K562 (cell line): Measurements from ENCODE around the gene ABCB10. TPM values are rescaled to one million over a fixed set of nuclear protein-coding genes. Genes with fewer than 3 reads are reported as not detected.
A peak's percentile ranks its signal among the peaks of the same experiment; 100 is the strongest.

Experiments used
- ATAC-seq: fragments of 200-7000 bp; cut with Tn5 transposase; 3 replicates; pipeline ENCODE4 v1.9.1; 2020; ENCODE audit warnings: moderate library complexity
- BruUV-seq: library from RNA; stranded (reverse); fragments of 400-500 nt; replicated peaks from 2 replicates; lab custom pipeline; 2021; lab: Mats Ljungman, UMichigan
- CTCF ChIA-PET: fragments of 300-600 bp; formaldehyde crosslinking; extraction: SDS; loops from one replicate; lab custom pipeline; 2021; ENCODE audit warnings: low intra/inter-chr PET ratio; lab: Yijun Ruan, JAX
- POLR2A ChIA-PET: fragments of 300-600, 350-650 bp; sonication (Branson Sonifier 250); formaldehyde crosslinking; extraction: SDS; loops from one replicate; lab custom pipeline; 2021; ENCODE audit warnings: antibody characterized with exemption, inconsistent platforms; lab: Yijun Ruan, JAX
- DNase-seq, 4 experiments: peaks; one replicate each; pipeline versions ENCODE4 v3.0.0 to v3.0.0-alpha.2; 2011 to 2018; ENCODE audit warnings: low spot score in 3 of 4, mixed read lengths in 3 of 4; ENCODE audit errors: extremely low read depth in 1 of 4
- FAIRE-seq: peaks from 2 replicates; lab custom pipeline; 2011; peaks lifted over from hg19 to GRCh38; lab: Jason Lieb, UNC
- H2AFZ ChIP-seq: 2 replicates; pipeline ENCODE4 v1.6.0; 2011; ENCODE audit warnings: low read depth, low read length, control low read depth, inconsistent platforms
- H3K27ac ChIP-seq: fragments of 200-600 bp; 3 replicates; pipeline ENCODE4 v1.8.0; 2011; ENCODE audit warnings: low read depth, mild to moderate bottlenecking, control low read depth, inconsistent platforms, low read length, moderate library complexity, mixed read lengths; ENCODE audit errors: extremely low read depth
- H3K27me3 ChIP-seq, 2 experiments: fragments of 300-600 bp in 1 of 2; 2 replicates in 1 of 2; 3 replicates in 1 of 2; pipeline versions ENCODE4 v1.6.0 to v1.8.0; 2011; ENCODE audit warnings: inconsistent platforms in 2 of 2, low read length in 2 of 2, mild to moderate bottlenecking in 1 of 2, mixed read lengths in 1 of 2, moderate library complexity in 1 of 2; ENCODE audit not compliant: control insufficient read depth in 2 of 2, insufficient read depth in 2 of 2
- H3K36me3 ChIP-seq: fragments of 300-600 bp; 3 replicates; pipeline ENCODE4 v1.8.0; 2011; ENCODE audit warnings: mild to moderate bottlenecking, low read length, inconsistent platforms; ENCODE audit not compliant: control insufficient read depth, insufficient read depth
- H3K4me1 ChIP-seq, 2 experiments: fragments of 200-600 bp in 1 of 2; replicated peaks in 1 of 2; 2 replicates in 1 of 2; 3 replicates in 1 of 2; pipeline versions ENCODE4 v1.5.1 to v1.8.0; 2011; ENCODE audit warnings: inconsistent platforms in 2 of 2, low read length in 2 of 2, mild to moderate bottlenecking in 1 of 2, mixed read lengths in 1 of 2, moderate library complexity in 1 of 2; ENCODE audit not compliant: control insufficient read depth in 2 of 2, insufficient read depth in 2 of 2
- H3K4me2 ChIP-seq: 2 replicates; pipeline ENCODE4 v1.6.1; 2011; ENCODE audit warnings: low read length, control low read depth, inconsistent platforms, mixed read lengths; ENCODE audit not compliant: insufficient read depth
- H3K4me3 ChIP-seq: fragments of 200-600 bp; sonication (generic), shearing (Covaris generic); 2 replicates; pipeline ENCODE4 v1.5.1; 2016; ENCODE audit warnings: control low read depth, inconsistent platforms
- H3K79me2 ChIP-seq: fragments of 200-600 bp; 3 replicates; pipeline ENCODE4 v1.8.0; 2011; ENCODE audit warnings: low read length, inconsistent platforms; ENCODE audit not compliant: control insufficient read depth, insufficient read depth
- H3K9ac ChIP-seq, 2 experiments: 2 replicates each; pipeline versions ENCODE4 v1.6.0 to v1.6.1; 2011; ENCODE audit warnings: low read depth in 2 of 2, low read length in 2 of 2, control low read depth in 1 of 2, inconsistent platforms in 1 of 2, mild to moderate bottlenecking in 1 of 2, mixed read lengths in 1 of 2; ENCODE audit not compliant: insufficient read depth in 1 of 2
- H3K9me1 ChIP-seq: one replicate; pipeline ENCODE4 v1.6.0; 2011; ENCODE audit warnings: inconsistent platforms, mild to moderate bottlenecking, low read length, moderate library complexity; ENCODE audit not compliant: control insufficient read depth, insufficient read depth
- H3K9me3 ChIP-seq: replicated peaks from 2 replicates; pipeline ENCODE4 v1.5.1; 2011; ENCODE audit warnings: low read depth, low read length, inconsistent platforms; ENCODE audit not compliant: control insufficient read depth, insufficient read depth
- H4K20me1 ChIP-seq: replicated peaks from 2 replicates; pipeline ENCODE4 v1.6.1; 2011; ENCODE audit warnings: low read length, inconsistent platforms, mixed read lengths; ENCODE audit not compliant: control insufficient read depth, insufficient read depth
- ARID3A ChIP-seq: IDR thresholded peaks from 2 replicates; pipeline ENCODE4 v1.6.1; 2012; ENCODE audit warnings: low read depth, low read length, improper control_type of control experiment, borderline replicate concordance
- CEBPB ChIP-seq: fragments of 450-650 bp; IDR thresholded peaks from 2 replicates; pipeline ENCODE4 v1.6.1; 2016; ENCODE audit warnings: missing genetic modification characterization, missing compliant biosample characterization
- CGGBP1 ChIP-seq: fragments of 250-450 bp; sonication (Bioruptor Pico); IDR thresholded peaks from 2 replicates; pipeline ENCODE4 v1.9.0; 2021; ENCODE audit warnings: mild to moderate bottlenecking
- CREBBP ChIP-seq: IDR thresholded peaks from one replicate; pipeline ENCODE4 v1.6.1; 2012; ENCODE audit warnings: low read depth, mild to moderate bottlenecking, control low read depth, inconsistent platforms, low read length
- CTCF ChIP-seq, 3 experiments: IDR thresholded peaks in 2 of 3; conservative IDR thresholded peaks in 1 of 3; 2 replicates each; pipeline ENCODE4 v1.5.1; 2011 to 2012; ENCODE audit warnings: low read length in 3 of 3, mild to moderate bottlenecking in 3 of 3, control low read depth in 2 of 3, improper control_type of control experiment in 1 of 3, inconsistent platforms in 1 of 3, low read depth in 1 of 3, mixed read lengths in 1 of 3, moderate library complexity in 1 of 3; ENCODE audit not compliant: insufficient read depth in 2 of 3
- EP400 ChIP-seq: fragments of 450-650 bp; IDR thresholded peaks from 2 replicates; pipeline ENCODE4 v1.6.1; 2017; ENCODE audit warnings: antibody characterized with exemption, mild to moderate bottlenecking, moderate library complexity
- FOXK2 ChIP-seq, 2 experiments: fragments of 450-650 bp; IDR thresholded peaks in 1 of 2; conservative IDR thresholded peaks in 1 of 2; 2 replicates each; pipeline ENCODE4 v1.6.1; 2016; ENCODE audit warnings: low read depth in 2 of 2, mild to moderate bottlenecking in 1 of 2
- IRF1 ChIP-seq: sonication (generic); formaldehyde crosslinking; IDR thresholded peaks from 2 replicates; pipeline ENCODE4 v1.8.0; 2022; ENCODE audit warnings: missing genetic modification reagents, mild to moderate bottlenecking, borderline replicate concordance
- NR2F6 ChIP-seq: fragments of 450-650 bp; formaldehyde crosslinking; IDR thresholded peaks from 2 replicates; pipeline ENCODE4 v1.4.0; 2020; ENCODE audit warnings: mild to moderate bottlenecking
- PCBP1 ChIP-seq: fragments of 200-400 bp; formaldehyde crosslinking; IDR thresholded peaks from 2 replicates; pipeline ENCODE4 v1.6.1; 2018; ENCODE audit warnings: mild to moderate bottlenecking, low read depth, low read length; ENCODE audit not compliant: poor library complexity, severe bottlenecking
- TCF15 ChIP-seq: fragments of 250-450 bp; sonication (Bioruptor Pico); IDR thresholded peaks from 2 replicates; pipeline ENCODE4 v1.8.0; 2022; ENCODE audit warnings: moderate library complexity, mild to moderate bottlenecking, inconsistent platforms
- ZEB2 ChIP-seq: fragments of 450-650 bp; IDR thresholded peaks from 2 replicates; pipeline ENCODE4 v1.6.1; 2016
- ZNF134 ChIP-seq: fragments of 250-450 bp; sonication (Bioruptor Pico); conservative IDR thresholded peaks from 2 replicates; pipeline ENCODE4 v1.4.0; 2020
- ZNF217 ChIP-seq: sonication (generic); formaldehyde crosslinking; IDR thresholded peaks from 2 replicates; pipeline ENCODE4 v1.8.0; 2022; ENCODE audit warnings: mild to moderate bottlenecking, missing genetic modification reagents
- ZNF696 ChIP-seq: fragments of 250-450 bp; sonication (Bioruptor Pico); conservative IDR thresholded peaks from 2 replicates; pipeline ENCODE4 v1.4.0; 2020; ENCODE audit warnings: mild to moderate bottlenecking, moderate library complexity
- WGBS: fragments of 100-300 bp; shearing (Covaris generic); methylation state at CpG from one replicate; pipeline ENCODE4 v1.1.6; 2016; ENCODE audit warnings: low coverage, mixed read lengths; ENCODE audit not compliant: insufficient coverage; ENCODE audit errors: missing lambda C conversion rate; 5-methylcytosine and 5-hydroxymethylcytosine counted together
- in situ Hi-C: fragments of 300-500 bp; cut with MboI; formaldehyde crosslinking; loops from 4 replicates; pipeline ENCODE4 v1.15.0; 2018; ENCODE audit warnings: inconsistent platforms, mixed read lengths
- intact Hi-C: fragments of 100-400 bp; cut with micrococcal nuclease; formaldehyde crosslinking; loops from 2 replicates; pipeline ENCODE4 v1.14.2; 2022
- polyA plus RNA-seq, 8 experiments: library from polyadenylated mRNA; depleted of rRNA in 4 of 8; stranded (reverse) in 5 of 8; unstranded in 3 of 8; fragments of >200 nt; fragmentation: Nextera tagmentation in 2 of 8; fragmentation: Illumina TruSeq in 1 of 8; extraction: Ambion mirVana in 2 of 8; extraction: Trizol in 1 of 8; gene quantifications; 2 replicates each; pipeline versions ENCODE4 v1.2.1 to v1.2.3, GENCODE V29; 2011 to 2014; ENCODE audit warnings: inconsistent platforms in 1 of 8, missing spikeins in 1 of 8
- total RNA-seq, 7 experiments: library from RNA; depleted of rRNA in 6 of 7; stranded (reverse); fragments of >200 nt in 6 of 7; fragmentation: Illumina TruSeq in 2 of 7; extraction: Trizol in 2 of 7; gene quantifications; 2 replicates each; pipeline versions ENCODE4 v1.2.1 to v1.2.3, GENCODE V29; 2011 to 2021; ENCODE audit warnings: low replicate concordance in 1 of 7

ABCB10 gene
- total and polyA plus RNA-seq, 9 of the 15 experiments (the other 6 are each of a cell fraction or from before 2014, with no cell fraction given) = 12.4 to 54.8 (median 36.4) TPM

GRCh38 chr1:229495782-229496181 lies 62.7 kb downstream of the ABCB10 start:
- Histone ChIP-seq H3K27ac (no peak overlapping the region), H3K9ac (no peak overlapping the region), H3K4me1 (no peaks in the 10 kb centered on the region), H3K4me2 (no peak overlapping the region), H4K20me1 (no peaks in the 10 kb centered on the region), H3K9me1 (no peaks in the 10 kb centered on the region), H3K36me3 (peaks cover 88% of the 10 kb centered on the region), H2AFZ (no peak overlapping the region), H3K79me2 (no peaks in the 10 kb centered on the region), H3K9me3 (no peaks in the 10 kb centered on the region), H3K27me3 (no peaks in the 10 kb centered on the region), H3K4me3 (no peak overlapping the region)
- in situ Hi-C loops = no loop called here
- BruUV-seq = no TSS peak
- intact Hi-C loops = no loop called here
- ChIA-PET CTCF (no interaction called here), POLR2A (interaction anchor here (0.6 to 6.7 kb wide), 6 partner anchors 11 to 240 kb away, joined by 3 to 45 read pairs (median 4); partner anchors contain the start of gene NUP133)
- 93% methylated on average over 2 of the region's 2 CpGs for WGBS
- DNase-seq (no peak), ATAC-seq (no peak), FAIRE-seq (peak; percentile 37)
- TF ChIP-seq CEBPB (tag) (no peak), CGGBP1 (CRISPR knock-in tag) (no peak), CREBBP (no peak), ZNF696 (CRISPR knock-in tag) (no peak), ZEB2 (no peak), NR2F6 (no peak), PCBP1 (no peak), ARID3A (no peak), FOXK2 (conservative IDR thresholded peaks at IDR 0.05 in 1 of 2, IDR thresholded peaks at IDR 0.05 in 1 of 2; ENCODE audit: low read depth in 2 of 2) (no peak), TCF15 (CRISPR knock-in tag) (no peak), IRF1 (CRISPR knock-in tag) (no peak), ZNF217 (CRISPR knock-in tag) (no peak), EP400 (no peak), ZNF134 (CRISPR knock-in tag) (no peak), CTCF (IDR thresholded peaks at IDR 0.05 in 2 of 3, conservative IDR thresholded peaks at IDR 0.05 in 1 of 3; ENCODE audit: insufficient read depth in 2 of 3, low read depth in 1 of 3, low read length in 3 of 3) (no peak)
